ENCODE results near the gene TRPM3.
"Not testable (repeated sequence)": the region's sequence is repeated elsewhere in the genome, so short reads cannot be mapped to it uniquely, and the experiment has no call there.

Gene TRPM3

GRCh38 chr9:70668751-70669150 is 452.7 kb downstream of the TRPM3 start:
- in situ Hi-C loops (cut with MboI; ENCODE audit: low pct_unique_long_range_greater_than_20kb, low sequenced_read_pairs): no loop called here
- no peak for DNase-seq

DNA sequence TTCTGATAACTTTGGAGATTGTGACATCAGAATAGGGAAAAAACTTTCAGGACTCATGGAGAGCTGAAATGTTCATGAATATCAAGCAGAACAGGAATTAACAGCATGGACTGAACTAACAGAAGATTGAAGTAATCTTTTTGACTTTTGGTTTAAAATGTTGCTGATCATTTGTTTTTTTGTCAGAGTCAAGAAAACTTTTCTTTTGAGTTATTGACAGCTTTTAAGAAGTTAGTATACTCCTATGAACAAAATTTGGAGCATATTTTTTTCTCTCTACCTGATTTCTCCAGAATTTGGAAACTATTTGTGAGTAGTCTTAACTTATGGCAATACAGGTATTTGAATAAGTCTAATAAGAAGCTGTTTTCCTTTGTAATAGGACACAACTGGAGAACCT is 462.7 kb downstream of the TRPM3 start:
- no peak for DNase-seq
- in situ Hi-C loops (cut with MboI; ENCODE audit: low pct_unique_long_range_greater_than_20kb, low sequenced_read_pairs): no loop called here

DNA sequence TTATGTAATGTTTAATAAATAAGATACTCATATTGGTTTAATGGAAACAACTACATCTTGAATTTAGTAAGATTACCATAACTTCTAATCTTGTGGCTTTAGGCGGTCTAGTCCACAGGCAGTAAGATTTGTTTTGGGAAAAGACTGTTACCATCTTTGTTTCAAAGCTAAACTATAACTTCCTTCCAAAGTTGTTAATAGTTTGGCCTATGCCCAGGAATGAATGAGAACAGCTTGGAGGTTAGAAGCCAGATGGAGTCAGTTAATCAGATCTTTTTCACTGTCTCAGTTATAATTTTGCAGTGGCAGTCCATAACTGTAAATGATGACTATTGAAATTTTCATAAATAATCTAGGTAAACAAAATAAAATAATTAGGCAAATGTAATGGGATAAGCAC is 465.1 kb downstream of the TRPM3 start:
- in situ Hi-C loops (cut with MboI; ENCODE audit: low pct_unique_long_range_greater_than_20kb, low sequenced_read_pairs): no loop called here
- DNase-seq: no peak

DNA sequence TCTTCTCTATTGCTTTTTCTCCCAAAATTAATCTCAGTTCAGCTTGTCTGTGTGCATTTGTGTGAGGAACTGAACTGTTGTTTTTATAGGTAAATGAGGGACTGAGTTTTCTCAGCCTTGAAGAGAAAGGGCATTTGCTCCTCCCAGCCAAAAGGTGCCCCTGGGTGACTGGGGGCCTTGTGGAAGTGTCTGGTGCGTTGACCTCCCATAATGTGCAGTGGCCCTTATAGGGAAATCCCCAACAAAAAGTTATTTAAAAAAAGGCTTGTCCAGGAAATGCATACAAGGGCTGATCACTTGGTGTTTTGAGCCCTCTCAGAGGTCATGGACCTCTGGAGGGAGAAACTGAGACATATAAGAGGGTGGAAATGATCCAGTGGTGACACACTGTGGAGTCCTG is 467.3 kb downstream of the TRPM3 start:
- in situ Hi-C loops (cut with MboI; ENCODE audit: low pct_unique_long_range_greater_than_20kb, low sequenced_read_pairs): no loop called here
- DNase-seq: no peak

DNA sequence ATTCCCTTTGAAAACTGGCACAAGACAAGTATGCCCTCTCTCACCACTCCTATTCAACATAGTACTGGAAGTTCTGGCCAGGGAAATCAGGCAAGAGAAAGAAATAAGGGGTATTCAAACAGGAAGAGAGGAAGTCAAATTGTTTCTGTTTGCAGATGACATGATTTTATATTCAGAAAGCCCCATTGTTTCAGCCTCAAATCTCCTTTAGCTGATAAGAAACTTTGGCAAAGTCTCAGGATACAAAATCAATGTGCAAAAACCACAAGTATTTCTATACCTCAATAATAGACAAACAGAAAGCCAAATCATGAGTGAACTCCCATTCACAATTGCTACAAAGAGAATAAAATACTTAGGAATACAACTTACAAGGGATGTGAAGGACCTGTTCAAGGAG is 476.8 kb downstream of the TRPM3 start:
- in situ Hi-C loops (cut with MboI; ENCODE audit: low pct_unique_long_range_greater_than_20kb, low sequenced_read_pairs): loop anchor here (25.0 kb wide), 1 partner anchor 593 kb away; no protein-coding TSS in a partner anchor
- DNase-seq: not testable (repeated sequence)

GRCh38 chr9:70642341-70642740 is 479.1 kb downstream of the TRPM3 start:
- in situ Hi-C loops (cut with MboI; ENCODE audit: low pct_unique_long_range_greater_than_20kb, low sequenced_read_pairs): loop anchor here (25.0 kb wide), 1 partner anchor 595 kb away; no protein-coding TSS in a partner anchor
- no peak for DNase-seq

- DNase-seq: no peak
- in situ Hi-C loops (cut with MboI; ENCODE audit: low pct_unique_long_range_greater_than_20kb, low sequenced_read_pairs): loop anchor here (25.0 kb wide), 1 partner anchor 596 kb away; no protein-coding TSS in a partner anchor
Measured at GRCh38 chr9:70641631-70642030, 479.8 kb downstream of the TRPM3 start.

DNA sequence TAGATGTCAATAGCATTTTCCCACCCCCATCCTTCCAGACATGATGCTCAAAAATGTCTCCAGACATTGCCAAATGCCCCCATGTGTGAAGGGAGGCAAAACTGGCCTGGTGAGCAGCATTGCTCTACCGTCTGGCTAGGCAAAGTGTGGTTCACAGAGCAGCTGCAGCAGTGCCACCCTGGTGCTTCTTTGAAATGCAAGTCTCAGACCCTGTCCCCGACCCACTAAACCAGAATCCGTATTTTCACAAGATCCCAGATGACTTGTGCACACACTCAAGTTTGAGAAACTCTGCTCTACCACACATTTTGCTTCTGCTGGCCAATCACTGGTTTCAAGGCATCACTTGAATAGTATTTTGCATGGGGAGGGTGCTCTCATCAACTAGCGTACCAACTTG is 480.4 kb downstream of the TRPM3 start:
- no peak for DNase-seq
- in situ Hi-C loops (cut with MboI; ENCODE audit: low pct_unique_long_range_greater_than_20kb, low sequenced_read_pairs): loop anchor here (25.0 kb wide), 1 partner anchor 596 kb away; no protein-coding TSS in a partner anchor

- in situ Hi-C loops (cut with MboI; ENCODE audit: low pct_unique_long_range_greater_than_20kb, low sequenced_read_pairs): loop anchor here (25.0 kb wide), 1 partner anchor 597 kb away; no protein-coding TSS in a partner anchor
- peak; percentile 64 for DNase-seq
Measured at GRCh38 chr9:70639853-70640814, 481.3 kb downstream of the TRPM3 start.

DNA sequence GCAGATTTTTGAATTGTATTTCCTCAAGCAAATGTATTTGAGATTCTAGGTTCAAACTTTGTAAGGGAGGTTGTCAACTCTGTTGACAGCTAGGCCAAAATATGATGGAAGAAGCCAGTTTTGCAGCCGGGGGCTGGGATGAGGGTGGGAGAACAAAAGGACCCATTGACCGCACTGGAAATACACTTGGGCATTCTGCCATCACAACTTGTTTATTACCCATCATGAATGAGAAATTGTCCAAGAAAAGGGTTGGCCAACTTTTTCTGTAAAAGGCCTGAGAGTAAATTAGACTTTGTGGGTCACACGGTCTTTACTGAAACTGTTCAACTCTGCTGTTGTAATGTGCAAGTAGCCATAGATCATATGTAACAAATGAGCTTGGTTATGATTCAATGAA is 485.6 kb downstream of the TRPM3 start:
- in situ Hi-C loops (cut with MboI; ENCODE audit: low pct_unique_long_range_greater_than_20kb, low sequenced_read_pairs): loop anchor here (25.0 kb wide), 1 partner anchor 602 kb away; no protein-coding TSS in a partner anchor

DNA sequence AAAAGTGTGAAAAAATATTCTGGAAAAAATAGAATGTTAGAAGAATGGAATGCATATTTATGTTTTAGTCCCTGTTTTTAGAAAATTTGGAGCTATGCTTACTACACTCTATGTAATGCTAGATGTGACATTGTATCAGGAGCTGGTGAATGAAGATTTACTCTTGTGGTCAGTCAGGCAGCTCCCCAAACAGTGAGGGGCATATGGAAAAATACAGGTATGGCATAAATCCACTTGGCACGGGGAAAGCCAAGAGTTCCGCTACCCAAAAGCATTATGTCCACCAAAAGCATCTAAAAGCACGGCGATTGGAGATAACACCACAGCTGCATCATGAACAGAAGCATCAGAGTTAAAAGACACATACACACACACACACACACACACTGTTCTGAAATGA is 486.7 kb downstream of the TRPM3 start:
- DNase-seq: no peak
- in situ Hi-C loops (cut with MboI; ENCODE audit: low pct_unique_long_range_greater_than_20kb, low sequenced_read_pairs): loop anchor here (25.0 kb wide), 1 partner anchor 603 kb away; no protein-coding TSS in a partner anchor

More for the DNA sequence above, 485.6 kb downstream of the TRPM3 start:
- no peak for DNase-seq

GRCh38 chr9:70630971-70631370 is 490.4 kb downstream of the TRPM3 start:
- in situ Hi-C loops (cut with MboI; ENCODE audit: low pct_unique_long_range_greater_than_20kb, low sequenced_read_pairs): loop anchor here (25.0 kb wide), 1 partner anchor 606 kb away; no protein-coding TSS in a partner anchor
- no peak for DNase-seq

DNA sequence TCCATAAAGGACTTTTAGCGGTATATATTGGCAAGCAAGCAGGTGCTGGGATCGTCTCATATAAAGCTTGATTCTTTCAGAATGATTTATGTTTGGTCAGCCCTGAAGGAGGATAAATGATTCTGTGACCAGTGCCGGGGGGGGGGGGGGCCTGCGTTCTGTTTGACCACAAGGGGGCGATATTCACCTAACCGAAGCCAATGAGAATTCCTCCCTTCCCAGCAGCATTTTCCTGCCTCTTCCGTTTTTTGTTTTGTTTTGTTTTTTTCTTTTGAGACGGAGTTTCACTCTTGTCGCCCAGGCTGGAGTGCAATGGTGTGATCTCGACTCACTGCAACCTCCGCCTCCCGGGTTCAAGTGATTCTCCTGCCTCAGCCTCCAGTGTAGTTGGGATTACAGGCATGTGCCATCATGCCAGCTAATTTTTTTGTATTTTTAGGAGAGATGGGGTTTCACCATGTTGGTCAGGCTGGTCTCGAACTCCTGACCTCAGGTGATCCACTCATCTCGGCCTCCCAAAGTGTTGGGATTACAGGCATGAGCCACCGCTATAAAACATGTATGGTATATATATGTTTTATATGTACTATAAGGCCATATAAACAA is 492.2 kb downstream of the TRPM3 start:
- peak; percentile 24 for DNase-seq
- in situ Hi-C loops (cut with MboI; ENCODE audit: low pct_unique_long_range_greater_than_20kb, low sequenced_read_pairs): loop anchor here (25.0 kb wide), 1 partner anchor 608 kb away; no protein-coding TSS in a partner anchor

DNA sequence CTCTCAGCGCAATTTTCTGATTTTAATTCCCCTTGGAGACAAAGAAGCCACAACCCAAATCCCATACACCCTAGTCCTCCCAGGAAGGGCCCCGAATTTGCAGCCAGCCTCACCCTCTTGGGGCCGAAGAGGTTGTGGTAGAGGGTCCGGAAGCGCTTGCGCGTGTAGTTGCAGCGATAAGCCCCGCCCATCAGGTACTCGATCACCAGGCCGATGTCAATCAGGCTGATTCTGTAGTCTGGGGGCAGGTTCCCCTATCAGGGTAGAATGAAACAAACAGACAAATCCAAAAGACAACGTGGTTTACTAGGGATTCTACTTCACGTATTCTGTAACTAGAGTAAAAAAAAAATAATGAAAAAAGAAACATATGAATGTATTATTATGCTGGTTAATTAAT is 496.3 kb downstream of the TRPM3 start:
- in situ Hi-C loops (cut with MboI; ENCODE audit: low pct_unique_long_range_greater_than_20kb, low sequenced_read_pairs): loop anchor here (25.0 kb wide), 1 partner anchor 612 kb away; no protein-coding TSS in a partner anchor

DNA sequence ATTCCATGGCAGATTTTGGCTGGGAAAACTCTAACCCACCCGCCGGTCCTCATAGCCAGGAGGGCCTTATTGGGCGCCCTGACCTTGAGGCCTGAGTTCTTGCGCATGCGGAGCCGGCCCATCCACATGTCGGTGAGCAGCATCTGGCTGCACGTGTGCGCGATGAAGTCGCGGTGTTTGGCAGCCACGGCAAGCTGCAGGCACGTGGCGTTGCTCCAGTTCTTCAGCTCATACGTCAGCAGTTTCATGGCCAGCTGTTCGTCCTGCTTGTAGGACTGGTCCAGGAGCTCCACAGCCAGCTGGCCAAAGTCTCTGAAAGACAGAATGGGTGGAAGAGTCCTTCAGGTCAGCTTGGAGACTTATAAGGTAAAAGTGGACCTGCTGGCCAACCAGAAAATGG is 502.6 kb downstream of the TRPM3 start:
- in situ Hi-C loops (cut with MboI; ENCODE audit: low pct_unique_long_range_greater_than_20kb, low sequenced_read_pairs): loop anchor here (25.0 kb wide), 1 partner anchor 631 kb away; no protein-coding TSS in a partner anchor
- DNase-seq: no peak

More for the DNA sequence above, 496.3 kb downstream of the TRPM3 start:
- DNase-seq: no peak

- no peak for DNase-seq
- in situ Hi-C loops (cut with MboI; ENCODE audit: low pct_unique_long_range_greater_than_20kb, low sequenced_read_pairs): loop anchor here (25.0 kb wide), 1 partner anchor 630 kb away; no protein-coding TSS in a partner anchor
Measured at GRCh38 chr9:70617033-70617828, 504.2 kb downstream of the TRPM3 start.

DNA sequence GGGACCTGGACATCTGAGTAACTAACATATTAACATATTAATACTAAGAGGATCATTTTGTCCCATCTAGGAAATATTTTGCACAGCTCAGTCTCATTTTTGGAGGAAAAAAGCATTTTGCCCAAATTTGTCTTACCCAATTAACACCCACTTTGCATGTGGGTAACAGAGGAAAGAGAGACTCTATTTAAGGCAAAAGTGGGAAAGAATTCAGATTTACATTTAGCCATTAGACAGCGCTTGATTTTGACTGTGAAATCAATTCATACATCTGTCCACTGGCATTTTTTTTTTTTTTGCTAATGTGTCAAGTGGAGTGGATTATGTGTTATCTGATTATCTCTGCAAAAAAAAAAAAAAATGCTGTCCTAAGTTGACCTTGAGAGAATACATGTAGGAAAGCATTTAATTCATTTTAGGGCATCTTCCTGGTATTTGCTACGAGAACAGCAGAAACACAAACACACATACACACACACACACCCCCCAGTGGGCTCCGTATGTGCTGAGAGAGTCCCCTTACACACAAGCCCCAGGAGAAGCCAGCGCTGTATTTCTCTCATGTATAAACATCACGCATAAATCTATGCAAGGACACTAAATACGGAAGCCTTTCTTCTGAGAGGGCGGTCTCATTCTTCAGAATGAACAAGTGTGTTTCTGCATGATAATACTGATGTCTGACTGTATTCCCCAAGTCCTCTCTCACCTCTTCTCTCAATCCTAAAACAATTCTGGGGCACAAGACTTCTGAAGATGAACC is 505.0 kb downstream of the TRPM3 start:
- DNase-seq: no peak
- in situ Hi-C loops (cut with MboI; ENCODE audit: low pct_unique_long_range_greater_than_20kb, low sequenced_read_pairs): loop anchor here (25.0 kb wide), 1 partner anchor 629 kb away; no protein-coding TSS in a partner anchor
